ENCODE data around the gene MCAT.

DNA sequence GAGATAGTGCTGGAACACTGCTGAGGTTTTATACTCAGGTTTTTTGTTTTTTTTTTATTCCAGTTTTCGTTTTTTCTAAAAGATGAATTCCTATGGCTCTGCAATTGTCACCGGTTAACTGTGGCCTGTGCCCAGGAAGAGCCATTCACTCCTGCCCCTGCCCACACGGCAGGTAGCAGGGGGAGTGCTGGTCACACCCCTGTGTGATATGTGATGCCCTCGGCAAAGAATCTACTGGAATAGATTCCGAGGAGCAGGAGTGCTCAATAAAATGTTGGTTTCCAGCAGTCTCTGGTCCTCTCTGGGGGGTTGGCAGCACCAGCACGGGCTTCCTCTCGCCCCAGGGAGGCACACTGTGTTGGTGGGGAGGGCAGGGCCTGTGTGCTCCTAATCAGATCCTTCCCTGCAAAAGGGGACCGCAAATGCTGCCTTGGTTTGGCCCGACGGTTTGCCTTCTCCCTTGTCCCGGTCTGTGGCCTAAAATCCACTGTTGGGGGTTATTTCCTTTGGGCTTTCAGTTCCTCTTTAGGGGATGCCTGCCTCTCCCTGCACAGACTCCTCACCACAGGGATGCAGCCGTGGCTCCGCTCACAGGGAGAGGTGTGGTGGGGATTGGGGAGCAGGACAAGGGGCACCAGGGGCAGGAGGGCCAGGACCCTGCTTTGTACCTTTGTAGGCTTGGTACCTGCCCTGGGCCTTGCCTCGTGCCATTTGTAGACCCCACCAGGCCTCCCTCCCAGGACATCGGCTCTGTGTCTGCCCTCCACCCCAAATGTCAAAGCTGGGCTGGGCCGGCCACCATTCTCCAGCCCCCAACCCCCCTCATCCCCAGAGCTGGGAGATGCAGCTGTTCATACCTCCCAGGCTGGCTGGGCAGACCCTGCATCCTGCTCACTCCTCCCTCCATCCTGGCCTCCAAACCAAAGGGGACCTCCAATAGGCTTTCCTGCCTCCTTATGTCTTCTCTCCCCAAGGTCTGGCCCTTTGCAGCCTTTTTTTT is 13.5 kb downstream of the MCAT start:
- no peak for TF ChIP-seq POLR2A (IDR thresholded peaks at IDR 0.05)
- TF ChIP-seq, protein P1, sequence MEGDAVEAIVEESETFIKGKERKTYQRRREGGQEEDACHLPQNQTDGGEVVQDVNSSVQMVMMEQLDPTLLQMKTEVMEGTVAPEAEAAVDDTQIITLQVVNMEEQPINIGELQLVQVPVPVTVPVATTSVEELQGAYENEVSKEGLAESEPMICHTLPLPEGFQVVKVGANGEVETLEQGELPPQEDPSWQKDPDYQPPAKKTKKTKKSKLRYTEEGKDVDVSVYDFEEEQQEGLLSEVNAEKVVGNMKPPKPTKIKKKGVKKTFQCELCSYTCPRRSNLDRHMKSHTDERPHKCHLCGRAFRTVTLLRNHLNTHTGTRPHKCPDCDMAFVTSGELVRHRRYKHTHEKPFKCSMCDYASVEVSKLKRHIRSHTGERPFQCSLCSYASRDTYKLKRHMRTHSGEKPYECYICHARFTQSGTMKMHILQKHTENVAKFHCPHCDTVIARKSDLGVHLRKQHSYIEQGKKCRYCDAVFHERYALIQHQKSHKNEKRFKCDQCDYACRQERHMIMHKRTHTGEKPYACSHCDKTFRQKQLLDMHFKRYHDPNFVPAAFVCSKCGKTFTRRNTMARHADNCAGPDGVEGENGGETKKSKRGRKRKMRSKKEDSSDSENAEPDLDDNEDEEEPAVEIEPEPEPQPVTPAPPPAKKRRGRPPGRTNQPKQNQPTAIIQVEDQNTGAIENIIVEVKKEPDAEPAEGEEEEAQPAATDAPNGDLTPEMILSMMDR (IDR thresholded peaks at IDR 0.05): no peak

Data from tibial nerve (tissue), 3 donors.